ENCODE results near the gene TEX19. TPM values are rescaled to one million over a fixed set of nuclear protein-coding genes. Genes with fewer than 3 reads are reported as not detected.

The TEX19 gene
- total RNA-seq: not detected

- Histone ChIP-seq H3K4me3 (ENCODE audit: low read length) (no peak within 1 kb of the TSS), H3K9me3 (ENCODE audit: low read depth, low read length) (no peaks in the 10 kb centered on the region), H3K4me1 (ENCODE audit: insufficient read depth, low read length) (no peaks in the 10 kb centered on the region), H3K27me3 (ENCODE audit: insufficient read depth, low read length) (peaks cover 2% of the 10 kb centered on the region)
Observed at GRCh38 chr17:82358465-82359350, at the start of gene TEX19. Gene TEX19 (plus strand): TSS chr17:82359247. CDS start chr17:82362151, 2,904 bp downstream.

- Histone ChIP-seq H3K9me3 (ENCODE audit: low read depth, low read length) (no peaks in the 10 kb centered on the region), H3K4me1 (ENCODE audit: insufficient read depth, low read length) (peaks cover 26% of the 10 kb centered on the region), H3K27me3 (ENCODE audit: insufficient read depth, low read length) (no peaks in the 10 kb centered on the region), H3K4me3 (ENCODE audit: low read length) (no peak overlapping the region)
Observed at GRCh38 chr17:82309656-82310570, 49.1 kb upstream of the TEX19 start.

- H3K4me1 ChIP-seq (ENCODE audit: insufficient read depth, low read length): peaks cover 25% of the 10 kb centered on the region
- no peak overlapping the region for H3K4me3 ChIP-seq (ENCODE audit: low read length)
- H3K9me3 ChIP-seq (ENCODE audit: low read depth, low read length): no peaks in the 10 kb centered on the region
- peaks cover 4% of the 10 kb centered on the region for H3K27me3 ChIP-seq (ENCODE audit: insufficient read depth, low read length)
Observed at GRCh38 chr17:82310877-82311276, 48.2 kb upstream of the TEX19 start.

GRCh38 chr17:82311971-82312370 is 47.1 kb upstream of the TEX19 start:
- Histone ChIP-seq H3K4me3 (ENCODE audit: low read length) (no peak overlapping the region), H3K4me1 (ENCODE audit: insufficient read depth, low read length) (peaks cover 20% of the 10 kb centered on the region), H3K27me3 (ENCODE audit: insufficient read depth, low read length) (peaks cover 5% of the 10 kb centered on the region), H3K9me3 (ENCODE audit: low read depth, low read length) (no peaks in the 10 kb centered on the region)

- peaks cover 5% of the 10 kb centered on the region for H3K27me3 ChIP-seq (ENCODE audit: insufficient read depth, low read length)
- H3K4me3 ChIP-seq (ENCODE audit: low read length): no peak overlapping the region
- no peaks in the 10 kb centered on the region for H3K9me3 ChIP-seq (ENCODE audit: low read depth, low read length)
- peaks cover 26% of the 10 kb centered on the region for H3K4me1 ChIP-seq (ENCODE audit: insufficient read depth, low read length)
Observed at GRCh38 chr17:82313195-82314011, 45.6 kb upstream of the TEX19 start.

- H3K4me1 ChIP-seq (ENCODE audit: insufficient read depth, low read length): peaks cover 26% of the 10 kb centered on the region
- no peak overlapping the region for H3K4me3 ChIP-seq (ENCODE audit: low read length)
- H3K9me3 ChIP-seq (ENCODE audit: low read depth, low read length): no peaks in the 10 kb centered on the region
- peaks cover 5% of the 10 kb centered on the region for H3K27me3 ChIP-seq (ENCODE audit: insufficient read depth, low read length)
Observed at GRCh38 chr17:82314012-82314726, 44.9 kb upstream of the TEX19 start.

GRCh38 chr17:82314727-82315605 is 44.1 kb upstream of the TEX19 start:
- Histone ChIP-seq H3K4me3 (ENCODE audit: low read length) (peak overlapping the region; percentile 46), H3K27me3 (ENCODE audit: insufficient read depth, low read length) (peaks cover 5% of the 10 kb centered on the region), H3K9me3 (ENCODE audit: low read depth, low read length) (no peaks in the 10 kb centered on the region), H3K4me1 (ENCODE audit: insufficient read depth, low read length) (peaks cover 26% of the 10 kb centered on the region)

GRCh38 chr17:82315703-82316358 is 43.2 kb upstream of the TEX19 start:
- Histone ChIP-seq H3K4me3 (ENCODE audit: low read length) (peak overlapping the region; percentile 46), H3K27me3 (ENCODE audit: insufficient read depth, low read length) (peaks cover 5% of the 10 kb centered on the region), H3K9me3 (ENCODE audit: low read depth, low read length) (no peaks in the 10 kb centered on the region), H3K4me1 (ENCODE audit: insufficient read depth, low read length) (peaks cover 28% of the 10 kb centered on the region)

- Histone ChIP-seq H3K9me3 (ENCODE audit: low read depth, low read length) (no peaks in the 10 kb centered on the region), H3K4me1 (ENCODE audit: insufficient read depth, low read length) (peaks cover 38% of the 10 kb centered on the region), H3K4me3 (ENCODE audit: low read length) (peak overlapping the region; percentile 46), H3K27me3 (ENCODE audit: insufficient read depth, low read length) (peaks cover 5% of the 10 kb centered on the region)
Observed at GRCh38 chr17:82316651-82317393, 42.2 kb upstream of the TEX19 start.

GRCh38 chr17:82317394-82318168 is 41.5 kb upstream of the TEX19 start, which contains the start of gene CD7:
Gene CD7 (minus strand): TSS chr17:82317608. CDS start chr17:82317495, 113 bp downstream.
- Histone ChIP-seq H3K4me3 (ENCODE audit: low read length) (peak within 1 kb of the TSS; percentile 46), H3K27me3 (ENCODE audit: insufficient read depth, low read length) (peaks cover 5% of the 10 kb centered on the region), H3K9me3 (ENCODE audit: low read depth, low read length) (no peaks in the 10 kb centered on the region), H3K4me1 (ENCODE audit: insufficient read depth, low read length) (peaks cover 38% of the 10 kb centered on the region)

- Histone ChIP-seq H3K27me3 (ENCODE audit: insufficient read depth, low read length) (peaks cover 5% of the 10 kb centered on the region), H3K9me3 (ENCODE audit: low read depth, low read length) (no peaks in the 10 kb centered on the region), H3K4me1 (ENCODE audit: insufficient read depth, low read length) (peaks cover 38% of the 10 kb centered on the region), H3K4me3 (ENCODE audit: low read length) (no peak overlapping the region)
Observed at GRCh38 chr17:82318169-82318498, 40.9 kb upstream of the TEX19 start.

Measured in mononuclear cell (primary cell).